GM19193 (cell line): Measurements from ENCODE around the gene CYP2U1.

Experiments used
- POLR2A ChIP-seq: IDR thresholded peaks from 4 replicates; pipeline ENCODE4 v1.6.1; 2011; ENCODE audit not compliant: insufficient read depth, insufficient read length; ENCODE audit errors: extremely low read depth

Gene CYP2U1

GRCh38 chr4:107996949-107997788 lies 65.8 kb downstream of the CYP2U1 start:
- TF ChIP-seq POLR2A = no peak

- TF ChIP-seq POLR2A = no peak
These were observed 66.4 kb downstream of the CYP2U1 start for GRCh38 chr4:107997794-107998193.

- TF ChIP-seq POLR2A = no peak
These were observed 68.7 kb downstream of the CYP2U1 start for GRCh38 chr4:107999932-108000539.

GRCh38 chr4:108001540-108002135 lies 70.3 kb downstream of the CYP2U1 start:
- no peak for TF ChIP-seq POLR2A
